Measurements from ENCODE around the gene HSPB1. TPM values are rescaled to one million over a fixed set of nuclear protein-coding genes. Genes with fewer than 3 reads are reported as not detected.

HSPB1 gene
- total and polyA plus RNA-seq, 2 of the 13 experiments (the other 11 are each of a cell fraction or from before 2014, with no cell fraction given) = 21.0 to 38.6 TPM

DNA sequence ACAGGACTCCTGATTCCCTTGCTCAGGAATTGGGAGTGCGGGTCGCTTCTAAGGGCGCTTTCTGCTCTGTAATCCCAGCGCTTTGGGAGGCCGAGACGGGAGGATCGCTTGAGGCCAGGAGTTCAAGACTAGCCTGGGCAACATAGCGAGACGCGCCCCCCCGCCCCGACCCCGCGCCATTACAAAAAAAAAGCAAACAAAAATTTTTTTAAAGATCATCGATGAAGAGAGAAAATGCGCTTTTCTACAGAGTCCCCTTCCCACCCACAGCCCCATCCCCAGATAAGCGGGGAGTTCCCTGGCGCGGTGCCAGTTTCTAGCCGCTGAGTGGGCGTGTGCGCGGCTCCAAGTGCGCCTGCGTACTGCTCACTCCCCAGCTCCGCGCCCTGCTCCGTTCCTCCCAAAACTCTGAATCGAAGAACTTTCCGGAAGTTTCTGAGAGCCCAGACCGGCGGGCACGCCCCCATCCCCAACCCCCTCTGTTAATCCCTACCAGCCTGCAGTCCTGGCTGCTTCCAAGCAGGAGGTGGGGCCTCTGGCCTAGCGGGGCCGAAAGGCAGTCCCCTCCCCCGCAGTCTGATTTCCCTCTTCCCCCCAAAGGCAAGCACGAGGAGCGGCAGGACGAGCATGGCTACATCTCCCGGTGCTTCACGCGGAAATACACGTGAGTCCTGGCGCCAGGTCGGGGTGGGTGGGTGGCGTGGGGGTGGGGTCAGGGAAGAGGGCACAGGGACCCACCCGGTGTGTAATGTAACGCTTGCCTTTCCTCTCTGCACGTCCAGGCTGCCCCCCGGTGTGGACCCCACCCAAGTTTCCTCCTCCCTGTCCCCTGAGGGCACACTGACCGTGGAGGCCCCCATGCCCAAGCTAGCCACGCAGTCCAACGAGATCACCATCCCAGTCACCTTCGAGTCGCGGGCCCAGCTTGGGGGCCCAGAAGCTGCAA is 1.0 kb downstream of the HSPB1 start (continued):
- TF ChIP-seq NFAT5 (CRISPR knock-in tag; IDR thresholded peaks at IDR 0.05) = no peak
- no peak for TF ChIP-seq ZNF790 (CRISPR knock-in tag; IDR thresholded peaks at IDR 0.05; ENCODE audit: borderline replicate concordance)
- TF ChIP-seq HNRNPL (IDR thresholded peaks at IDR 0.05; ENCODE audit: low read depth, low read length) = 0 out of 2 replicates have a peak, but pooled peaks have one; percentile 29
- TF ChIP-seq CSRNP1 (CRISPR knock-in tag; IDR thresholded peaks at IDR 0.05) = no peak
- TF ChIP-seq ZNF784 (CRISPR knock-in tag; IDR thresholded peaks at IDR 0.05; ENCODE audit: borderline replicate concordance) = no peak
- TF ChIP-seq RAD51 (IDR thresholded peaks at IDR 0.05; ENCODE audit: borderline replicate concordance) = no peak
- TF ChIP-seq MED1 (CRISPR knock-in tag; IDR thresholded peaks at IDR 0.05) = peak; percentile 47; the same call in 1 of the 2 replicates
- TF ChIP-seq ZNF235 (CRISPR knock-in tag; IDR thresholded peaks at IDR 0.05; ENCODE audit: borderline replicate concordance) = no peak
- no peak for TF ChIP-seq REPIN1 (CRISPR knock-in tag; IDR thresholded peaks at IDR 0.05; ENCODE audit: borderline replicate concordance, low read depth)
- no peak for TF ChIP-seq FLYWCH1 (CRISPR knock-in tag; IDR thresholded peaks at IDR 0.05)
- TF ChIP-seq RFX5 (IDR thresholded peaks at IDR 0.05; ENCODE audit: low read depth, low read length) = no peak
- no peak for TF ChIP-seq SMARCE1 (IDR thresholded peaks at IDR 0.05; ENCODE audit: borderline replicate concordance)
- no peak for TF ChIP-seq ZFP36 (IDR thresholded peaks at IDR 0.05; ENCODE audit: borderline replicate concordance, low read depth, low read length, partially characterized antibody)

Measured in HepG2 (cell line).